Measurements from ENCODE around the gene PPP2R3A.

The PPP2R3A gene

DNA sequence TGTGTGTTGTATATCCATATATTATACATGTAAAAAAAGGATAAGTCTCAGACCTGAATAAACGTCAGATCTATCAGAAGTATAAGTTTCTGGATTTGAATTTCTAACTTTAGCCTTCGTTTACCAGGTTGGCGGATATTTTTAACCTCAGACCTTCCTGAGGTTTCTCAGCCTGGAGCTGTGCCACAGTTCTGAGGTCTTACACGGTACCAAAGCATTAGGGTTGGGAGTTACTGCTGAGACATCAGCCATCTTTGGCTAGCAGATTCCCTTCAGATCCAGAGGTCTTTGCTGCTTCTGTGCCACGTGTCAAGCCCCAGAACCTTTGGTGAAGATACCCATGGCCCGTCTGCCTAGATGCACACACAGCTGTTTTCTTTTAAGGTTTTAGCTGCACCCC lies 84.7 kb downstream of the PPP2R3A start:
- H2BK15ac ChIP-seq (ENCODE audit: low read depth, poor library complexity, severe bottlenecking), result no peak overlapping the region
- H2BK5ac ChIP-seq (ENCODE audit: low read depth, low read length, poor library complexity, severe bottlenecking), result no peak overlapping the region
- H4K91ac ChIP-seq (ENCODE audit: low read length), result no peak overlapping the region
- no peak overlapping the region for H2AK5ac ChIP-seq (ENCODE audit: low read length, severe bottlenecking)
- no peak for DNase-seq
- no peak overlapping the region for H3K4ac ChIP-seq (ENCODE audit: low read depth in 1 of 2, low read length in 2 of 2)
- WGBS, result 80% methylated on average over 6 of the region's 6 CpGs
- H3K18ac ChIP-seq (ENCODE audit: low read depth in 1 of 2, low read length in 2 of 2), result no peak overlapping the region
- H4K8ac ChIP-seq (ENCODE audit: low read length), result no peak overlapping the region
- H3K27me3 ChIP-seq (ENCODE audit: control insufficient read depth in 1 of 2, insufficient read depth in 1 of 2, low read length in 2 of 2), result no peaks in the 10 kb centered on the region
- H3K23ac ChIP-seq (ENCODE audit: low read length in 2 of 2), result no peak overlapping the region
- no peak overlapping the region for H3K4me3 ChIP-seq (ENCODE audit: insufficient read depth in 1 of 2, low read depth in 1 of 2, low read length in 2 of 2)
- H3K4me2 ChIP-seq (ENCODE audit: low read length, poor library complexity, severe bottlenecking), result no peak overlapping the region
- peaks cover 14% of the 10 kb centered on the region for H3K79me1 ChIP-seq (replicated peaks; ENCODE audit: low read length, poor library complexity, severe bottlenecking)
- H3K36me3 ChIP-seq (ENCODE audit: control insufficient read depth in 1 of 2, insufficient read depth in 2 of 2, low read depth in 1 of 2, low read length in 2 of 2), result peaks cover 17 to 75% of the 10 kb centered on the region in 2 experiments
- no peak overlapping the region for H2AFZ ChIP-seq (ENCODE audit: low read depth, low read length)
- no peak overlapping the region for H3K14ac ChIP-seq (ENCODE audit: low read length in 2 of 2)
- no peak overlapping the region for H2BK120ac ChIP-seq (ENCODE audit: low read depth, low read length)
- no peak overlapping the region for H2BK12ac ChIP-seq (ENCODE audit: low read length in 2 of 2)
- no peaks in the 10 kb centered on the region for H3K4me1 ChIP-seq (ENCODE audit: control insufficient read depth, insufficient read depth, low read depth, low read length)
- no peak overlapping the region for H3K9ac ChIP-seq (ENCODE audit: low read length)
- no peak overlapping the region for H3K27ac ChIP-seq (ENCODE audit: low read length, poor library complexity, severe bottlenecking)
- H3K9me3 ChIP-seq (ENCODE audit: control insufficient read depth, low read length), result no peaks in the 10 kb centered on the region

DNA sequence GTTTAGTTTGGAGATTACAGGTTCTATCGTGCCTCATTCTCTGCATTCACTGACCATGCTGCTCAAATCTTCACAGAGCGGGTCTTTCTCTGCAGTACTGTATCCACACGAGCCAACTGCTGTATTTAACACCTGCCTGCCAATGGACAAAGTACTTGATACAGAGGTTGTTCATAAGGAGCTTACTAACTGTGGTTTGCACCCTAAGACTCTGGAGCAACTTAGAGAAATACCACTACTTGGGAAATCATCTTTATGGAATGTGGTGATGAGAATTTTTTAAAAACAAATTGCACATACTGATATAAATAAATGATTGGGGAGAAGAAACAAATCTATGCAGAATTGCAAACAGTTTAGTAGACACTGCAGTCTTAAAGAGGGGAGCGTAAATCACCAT lies 90.0 kb downstream of the PPP2R3A start:
- Histone ChIP-seq H3K27me3 (ENCODE audit: control insufficient read depth in 1 of 2, insufficient read depth in 1 of 2, low read length in 2 of 2) (no peaks in the 10 kb centered on the region), H2BK15ac (ENCODE audit: low read depth, poor library complexity, severe bottlenecking) (no peak overlapping the region), H3K9ac (ENCODE audit: low read length) (no peak overlapping the region), H3K23ac (ENCODE audit: low read length in 2 of 2) (no peak overlapping the region), H3K18ac (ENCODE audit: low read depth in 1 of 2, low read length in 2 of 2) (no peak overlapping the region), H3K9me3 (ENCODE audit: control insufficient read depth, low read length) (no peaks in the 10 kb centered on the region), H3K4me1 (ENCODE audit: control insufficient read depth, insufficient read depth, low read depth, low read length) (peaks cover 1% of the 10 kb centered on the region), H3K79me1 (replicated peaks; ENCODE audit: low read length, poor library complexity, severe bottlenecking) (peaks cover 4% of the 10 kb centered on the region), H2BK5ac (ENCODE audit: low read depth, low read length, poor library complexity, severe bottlenecking) (no peak overlapping the region), H2AFZ (ENCODE audit: low read depth, low read length) (no peak overlapping the region), H2AK5ac (ENCODE audit: low read length, severe bottlenecking) (no peak overlapping the region), H3K27ac (ENCODE audit: low read length, poor library complexity, severe bottlenecking) (no peak overlapping the region), H3K14ac (ENCODE audit: low read length in 2 of 2) (no peak overlapping the region), H4K8ac (ENCODE audit: low read length) (no peak overlapping the region), H2BK120ac (ENCODE audit: low read depth, low read length) (no peak overlapping the region), H3K4ac (ENCODE audit: low read depth in 1 of 2, low read length in 2 of 2) (no peak overlapping the region), H3K36me3 (ENCODE audit: control insufficient read depth in 1 of 2, insufficient read depth in 2 of 2, low read depth in 1 of 2, low read length in 2 of 2) (peaks cover 6 to 48% of the 10 kb centered on the region in 2 experiments), H3K4me3 (ENCODE audit: insufficient read depth in 1 of 2, low read depth in 1 of 2, low read length in 2 of 2) (no peak overlapping the region), H4K91ac (ENCODE audit: low read length) (no peak overlapping the region), H3K4me2 (ENCODE audit: low read length, poor library complexity, severe bottlenecking) (no peak overlapping the region), H2BK12ac (ENCODE audit: low read length in 2 of 2) (no peak overlapping the region)
- WGBS, result 98% methylated on average over 3 of the region's 4 CpGs
- no peak for DNase-seq

GRCh38 chr3:136067211-136067610 lies 101.7 kb downstream of the PPP2R3A start:
- Histone ChIP-seq H2BK120ac (ENCODE audit: low read depth, low read length) (no peak overlapping the region), H4K91ac (ENCODE audit: low read length) (no peak overlapping the region), H3K36me3 (ENCODE audit: control insufficient read depth in 1 of 2, insufficient read depth in 2 of 2, low read depth in 1 of 2, low read length in 2 of 2) (peaks cover under 1 to 12% of the 10 kb centered on the region in 2 experiments), H3K27ac (ENCODE audit: low read length, poor library complexity, severe bottlenecking) (no peak overlapping the region), H3K4me1 (ENCODE audit: control insufficient read depth, insufficient read depth, low read depth, low read length) (peaks cover 3% of the 10 kb centered on the region), H3K4me2 (ENCODE audit: low read length, poor library complexity, severe bottlenecking) (no peak overlapping the region), H2BK12ac (ENCODE audit: low read length in 2 of 2) (no peak overlapping the region), H3K4me3 (ENCODE audit: insufficient read depth in 1 of 2, low read depth in 1 of 2, low read length in 2 of 2) (no peak overlapping the region), H2AK5ac (ENCODE audit: low read length, severe bottlenecking) (no peak overlapping the region), H2BK5ac (ENCODE audit: low read depth, low read length, poor library complexity, severe bottlenecking) (no peak overlapping the region), H3K27me3 (ENCODE audit: control insufficient read depth in 1 of 2, insufficient read depth in 1 of 2, low read length in 2 of 2) (no peaks in the 10 kb centered on the region), H3K18ac (ENCODE audit: low read depth in 1 of 2, low read length in 2 of 2) (no peak overlapping the region), H4K8ac (ENCODE audit: low read length) (no peak overlapping the region), H3K14ac (ENCODE audit: low read length in 2 of 2) (no peak overlapping the region), H3K4ac (ENCODE audit: low read depth in 1 of 2, low read length in 2 of 2) (no peak overlapping the region), H2BK15ac (ENCODE audit: low read depth, poor library complexity, severe bottlenecking) (no peak overlapping the region), H3K79me1 (replicated peaks; ENCODE audit: low read length, poor library complexity, severe bottlenecking) (no peaks in the 10 kb centered on the region), H3K9me3 (ENCODE audit: control insufficient read depth, low read length) (peaks cover under 1% of the 10 kb centered on the region), H2AFZ (ENCODE audit: low read depth, low read length) (no peak overlapping the region), H3K23ac (ENCODE audit: low read length in 2 of 2) (no peak overlapping the region), H3K9ac (ENCODE audit: low read length) (no peak overlapping the region)
- no peak for DNase-seq
- 93% methylated on average over 2 of the region's 2 CpGs for WGBS

GRCh38 chr3:136068708-136069107 lies 103.2 kb downstream of the PPP2R3A start:
- peaks cover 3% of the 10 kb centered on the region for H3K4me1 ChIP-seq (ENCODE audit: control insufficient read depth, insufficient read depth, low read depth, low read length)
- H3K23ac ChIP-seq (ENCODE audit: low read length in 2 of 2), result no peak overlapping the region
- no peak overlapping the region for H3K18ac ChIP-seq (ENCODE audit: low read depth in 1 of 2, low read length in 2 of 2)
- no peak overlapping the region for H2AFZ ChIP-seq (ENCODE audit: low read depth, low read length)
- no peak overlapping the region for H3K4me2 ChIP-seq (ENCODE audit: low read length, poor library complexity, severe bottlenecking)
- H3K79me1 ChIP-seq (replicated peaks; ENCODE audit: low read length, poor library complexity, severe bottlenecking), result no peaks in the 10 kb centered on the region
- no peak overlapping the region for H4K8ac ChIP-seq (ENCODE audit: low read length)
- H3K4ac ChIP-seq (ENCODE audit: low read depth in 1 of 2, low read length in 2 of 2), result no peak overlapping the region
- H3K9ac ChIP-seq (ENCODE audit: low read length), result no peak overlapping the region
- H3K36me3 ChIP-seq (ENCODE audit: control insufficient read depth in 1 of 2, insufficient read depth in 2 of 2, low read depth in 1 of 2, low read length in 2 of 2), result peaks cover 2 to 11% of the 10 kb centered on the region in 2 experiments
- 96% methylated on average over 5 of the region's 5 CpGs for WGBS
- no peak for DNase-seq
- no peak overlapping the region for H4K91ac ChIP-seq (ENCODE audit: low read length)
- H3K9me3 ChIP-seq (ENCODE audit: control insufficient read depth, low read length), result no peaks in the 10 kb centered on the region
- no peak overlapping the region for H3K27ac ChIP-seq (ENCODE audit: low read length, poor library complexity, severe bottlenecking)
- H2BK5ac ChIP-seq (ENCODE audit: low read depth, low read length, poor library complexity, severe bottlenecking), result no peak overlapping the region
- no peak overlapping the region for H2BK15ac ChIP-seq (ENCODE audit: low read depth, poor library complexity, severe bottlenecking)
- no peak overlapping the region for H2BK12ac ChIP-seq (ENCODE audit: low read length in 2 of 2)
- no peak overlapping the region for H2AK5ac ChIP-seq (ENCODE audit: low read length, severe bottlenecking)
- H2BK120ac ChIP-seq (ENCODE audit: low read depth, low read length), result no peak overlapping the region
- H3K14ac ChIP-seq (ENCODE audit: low read length in 2 of 2), result no peak overlapping the region
- no peaks in the 10 kb centered on the region for H3K27me3 ChIP-seq (ENCODE audit: control insufficient read depth in 1 of 2, insufficient read depth in 1 of 2, low read length in 2 of 2)
- H3K4me3 ChIP-seq (ENCODE audit: insufficient read depth in 1 of 2, low read depth in 1 of 2, low read length in 2 of 2), result no peak overlapping the region

All from mesenchymal stem cell (in vitro differentiated cells and primary cell).